ENCODE results near the gene PPP1R26.
"Not testable (repeated sequence)": the region's sequence is repeated elsewhere in the genome, so short reads cannot be mapped to it uniquely, and the experiment has no call there.

PPP1R26 gene, protein sequence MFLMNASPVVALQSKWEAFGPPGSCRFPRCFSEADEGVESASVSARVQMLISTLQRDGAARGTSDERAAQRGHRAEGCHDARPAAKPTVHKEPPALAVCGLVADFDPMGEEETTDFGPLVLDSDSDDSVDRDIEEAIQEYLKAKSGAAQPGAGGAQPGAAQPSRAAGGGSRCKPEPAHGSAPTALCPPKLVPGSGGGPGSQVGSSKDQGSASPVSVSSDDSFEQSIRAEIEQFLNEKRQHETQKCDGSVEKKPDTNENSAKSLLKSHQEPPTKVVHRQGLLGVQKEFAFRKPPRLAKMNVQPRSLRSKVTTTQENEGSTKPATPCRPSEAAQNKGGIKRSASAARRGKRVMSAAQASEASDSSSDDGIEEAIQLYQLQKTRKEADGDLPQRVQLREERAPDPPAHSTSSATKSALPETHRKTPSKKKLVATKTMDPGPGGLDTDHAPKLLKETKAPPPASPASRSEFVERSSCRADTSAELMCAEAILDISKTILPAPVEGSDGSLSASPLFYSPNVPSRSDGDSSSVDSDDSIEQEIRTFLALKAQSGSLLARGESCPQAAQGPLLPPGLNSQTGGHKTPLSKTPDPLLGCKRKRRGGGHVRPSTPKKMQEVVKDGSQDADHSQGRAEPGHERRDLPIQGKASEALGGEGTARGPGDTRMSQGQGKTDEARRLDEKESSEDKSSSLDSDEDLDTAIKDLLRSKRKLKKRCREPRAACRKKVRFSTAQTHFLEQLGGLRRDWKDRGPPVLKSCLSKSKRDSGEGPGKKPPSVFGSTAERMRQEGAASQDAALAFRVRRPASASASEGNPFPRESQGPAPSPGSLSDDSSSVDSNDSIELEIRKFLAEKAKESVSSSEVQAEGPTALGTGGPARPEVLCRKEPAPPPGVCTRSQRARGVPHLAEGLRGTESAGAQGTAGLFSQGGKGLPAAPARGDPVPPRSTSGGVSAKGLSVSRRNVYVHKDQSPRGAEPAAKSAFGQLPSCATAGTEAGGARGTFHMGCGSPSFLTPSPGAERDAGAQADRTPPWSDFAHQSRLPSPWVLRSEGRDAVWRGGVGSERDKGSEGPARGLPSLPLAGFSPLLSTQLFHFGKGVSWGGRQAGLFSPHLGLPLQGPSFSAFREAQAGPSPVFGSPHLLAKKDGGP (N-terminal part only)

DNA sequence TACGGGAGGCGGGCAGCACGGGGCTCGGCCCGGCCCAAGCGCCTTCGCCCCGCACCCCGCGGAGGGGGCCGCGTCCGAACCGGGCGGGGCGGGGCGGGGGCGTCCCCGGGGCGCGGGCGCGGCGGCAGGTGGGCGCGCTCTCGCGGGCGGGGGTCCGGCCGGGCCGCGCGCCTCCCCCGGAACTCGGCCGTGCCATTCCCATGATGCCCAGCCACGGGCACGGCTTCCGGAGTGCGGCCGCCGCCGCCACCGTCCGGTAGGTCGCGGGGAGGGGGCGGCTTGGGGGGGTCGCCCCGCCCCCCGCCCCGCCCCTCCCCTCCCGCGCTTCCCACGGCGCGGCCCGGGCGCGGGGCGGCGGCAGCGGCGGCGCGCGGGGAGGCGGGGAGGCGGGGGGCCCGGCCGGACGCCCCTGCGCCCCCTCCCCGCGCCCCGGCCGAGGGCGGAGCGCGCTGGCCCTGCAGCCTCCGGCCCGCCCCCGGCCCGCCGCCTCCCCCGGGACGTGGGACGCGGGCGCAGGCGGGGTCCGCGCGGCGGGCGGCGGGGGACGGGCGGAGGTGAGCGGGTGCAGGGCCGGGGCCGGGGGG is at the start of gene PPP1R26:
Gene PPP1R26, plus strand, starts transcription at position 314 of the 584 bp plus-strand sequence. CDS start 4,729 bp downstream, outside the sequence.
- DNase-seq (ENCODE audit: low read depth): no peak

DNA sequence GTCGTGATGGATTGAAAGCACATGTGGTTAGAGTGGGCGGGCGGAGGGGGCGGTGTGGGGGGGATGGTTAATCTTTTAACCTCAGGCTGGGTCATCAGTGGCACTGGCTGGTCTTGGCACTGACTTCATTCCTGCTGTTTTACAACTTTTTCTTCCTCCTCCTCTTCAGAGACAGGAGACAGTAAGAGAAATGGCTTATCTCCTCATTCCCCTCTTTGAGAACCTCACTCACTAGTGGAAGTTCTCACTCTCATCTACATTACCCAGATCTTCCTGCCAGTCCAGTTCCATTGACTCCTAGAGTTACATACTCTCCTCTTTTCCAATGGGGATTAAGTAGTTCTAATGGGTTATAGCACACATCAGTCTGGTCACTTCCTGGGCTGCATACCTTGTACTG is 42.3 kb upstream of the PPP1R26 start:
- DNase-seq (ENCODE audit: low read depth): no peak

DNA sequence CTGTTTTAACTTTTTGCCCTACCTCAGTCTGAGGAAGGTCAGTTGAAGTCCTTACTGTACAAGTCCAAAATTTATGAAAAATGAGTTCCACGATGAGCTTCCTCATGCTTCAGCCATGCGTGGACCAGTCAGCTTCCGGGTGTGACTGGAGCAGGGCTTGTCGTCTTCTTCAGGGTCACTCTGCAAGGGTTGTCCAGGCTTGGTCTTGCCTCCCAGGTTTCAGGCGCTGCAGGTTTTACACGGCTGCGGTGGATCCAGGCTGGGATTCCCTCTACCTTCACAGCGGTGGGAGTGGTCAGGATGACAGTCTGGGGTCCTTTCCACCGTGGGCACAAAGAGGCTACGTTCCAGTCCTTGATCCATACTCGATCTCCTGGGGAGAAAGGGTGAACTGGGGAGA is 41.9 kb upstream of the PPP1R26 start:
- DNase-seq (ENCODE audit: low read depth): not testable (repeated sequence)

DNA sequence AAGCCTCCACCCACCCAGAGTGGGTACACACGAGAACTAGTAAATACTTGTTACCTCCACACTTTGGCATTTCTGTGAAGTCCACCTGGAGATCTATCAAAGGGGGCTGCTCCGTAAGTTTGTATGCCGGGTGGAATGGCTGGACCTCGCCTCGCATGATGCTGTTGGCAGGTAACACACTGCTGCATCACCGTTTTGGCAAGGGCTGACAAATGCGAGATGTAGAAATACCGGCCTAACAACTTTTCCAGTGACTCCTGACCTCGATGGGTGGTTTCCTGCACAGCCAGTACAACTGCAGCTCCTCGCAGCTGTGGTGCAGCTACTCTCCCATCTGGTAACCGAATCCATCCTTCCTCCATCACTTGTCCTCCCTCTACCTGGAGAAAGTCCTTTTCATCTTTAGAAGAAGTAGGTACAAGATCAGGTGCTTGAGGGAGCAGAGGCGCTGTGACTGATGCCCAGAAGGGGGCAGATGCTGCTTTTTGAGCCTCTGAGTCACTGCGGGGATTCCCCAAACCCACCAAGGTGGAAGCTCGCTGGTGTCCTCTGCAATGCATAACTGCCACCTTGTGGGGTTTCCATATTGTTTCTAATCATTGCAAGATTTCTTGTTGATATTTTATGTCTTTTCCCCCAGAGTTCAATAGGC is 40.9 kb upstream of the PPP1R26 start:
- DNase-seq (ENCODE audit: low read depth): not testable (repeated sequence)

DNA sequence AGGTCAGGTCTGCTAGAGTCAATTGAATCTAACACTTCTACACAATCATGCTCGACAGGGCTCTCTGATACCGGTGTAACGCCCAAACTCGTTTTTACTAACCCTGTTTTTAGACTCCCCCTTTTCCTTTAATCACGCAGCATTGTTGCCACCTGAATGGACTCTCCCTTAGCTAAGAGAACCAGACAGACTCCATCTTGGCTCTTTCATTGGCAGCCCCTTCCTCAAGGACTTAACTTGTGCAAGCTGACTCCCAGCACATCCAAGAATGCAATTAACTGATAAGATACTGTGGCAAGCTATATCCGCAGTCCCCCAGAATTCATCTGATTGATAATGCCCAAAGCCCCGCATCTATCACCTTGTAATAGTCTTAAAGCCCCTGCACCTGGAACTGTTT is 40.1 kb upstream of the PPP1R26 start:
- not testable (repeated sequence) for DNase-seq (ENCODE audit: low read depth)

DNA sequence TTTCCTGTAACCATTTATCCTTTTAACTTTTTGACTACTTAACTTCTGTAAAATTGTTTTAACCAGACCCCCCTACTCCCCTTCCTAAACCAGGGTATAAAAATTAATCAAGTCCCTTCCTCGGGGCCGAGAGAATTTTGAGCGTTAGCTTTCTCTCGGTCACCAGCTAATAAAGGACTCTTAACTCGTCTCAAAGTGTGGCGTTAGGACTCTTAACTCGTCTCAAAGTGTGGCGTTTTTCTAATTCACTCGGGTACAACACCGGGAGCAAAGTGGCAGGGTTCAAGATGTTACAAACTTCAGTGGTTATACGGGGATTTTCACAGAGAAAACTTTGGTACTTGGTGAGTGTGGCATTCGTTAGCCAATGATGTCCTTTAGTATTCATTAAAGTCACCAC is 39.7 kb upstream of the PPP1R26 start:
- no peak for DNase-seq (ENCODE audit: low read depth)

DNA sequence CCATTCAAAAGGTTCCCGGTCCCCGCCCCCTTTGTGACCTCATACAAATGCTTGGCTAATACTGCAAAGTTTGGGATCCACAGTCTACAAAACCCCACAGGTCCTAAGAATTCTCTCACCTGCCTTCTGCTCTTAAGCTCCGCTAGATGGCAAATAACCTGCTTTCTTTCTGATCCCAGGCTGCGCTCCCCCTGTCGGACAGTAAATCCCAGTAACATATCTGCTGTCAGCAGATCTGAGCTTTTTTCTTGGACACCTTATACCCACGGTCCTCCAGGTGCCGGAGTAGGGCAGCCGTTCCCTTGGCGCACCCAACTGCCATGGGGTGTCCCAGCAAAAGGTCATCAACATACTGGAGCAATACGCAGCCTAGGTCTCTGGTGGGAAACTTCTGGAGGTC is 39.0 kb upstream of the PPP1R26 start:
- DNase-seq (ENCODE audit: low read depth): no peak

DNA sequence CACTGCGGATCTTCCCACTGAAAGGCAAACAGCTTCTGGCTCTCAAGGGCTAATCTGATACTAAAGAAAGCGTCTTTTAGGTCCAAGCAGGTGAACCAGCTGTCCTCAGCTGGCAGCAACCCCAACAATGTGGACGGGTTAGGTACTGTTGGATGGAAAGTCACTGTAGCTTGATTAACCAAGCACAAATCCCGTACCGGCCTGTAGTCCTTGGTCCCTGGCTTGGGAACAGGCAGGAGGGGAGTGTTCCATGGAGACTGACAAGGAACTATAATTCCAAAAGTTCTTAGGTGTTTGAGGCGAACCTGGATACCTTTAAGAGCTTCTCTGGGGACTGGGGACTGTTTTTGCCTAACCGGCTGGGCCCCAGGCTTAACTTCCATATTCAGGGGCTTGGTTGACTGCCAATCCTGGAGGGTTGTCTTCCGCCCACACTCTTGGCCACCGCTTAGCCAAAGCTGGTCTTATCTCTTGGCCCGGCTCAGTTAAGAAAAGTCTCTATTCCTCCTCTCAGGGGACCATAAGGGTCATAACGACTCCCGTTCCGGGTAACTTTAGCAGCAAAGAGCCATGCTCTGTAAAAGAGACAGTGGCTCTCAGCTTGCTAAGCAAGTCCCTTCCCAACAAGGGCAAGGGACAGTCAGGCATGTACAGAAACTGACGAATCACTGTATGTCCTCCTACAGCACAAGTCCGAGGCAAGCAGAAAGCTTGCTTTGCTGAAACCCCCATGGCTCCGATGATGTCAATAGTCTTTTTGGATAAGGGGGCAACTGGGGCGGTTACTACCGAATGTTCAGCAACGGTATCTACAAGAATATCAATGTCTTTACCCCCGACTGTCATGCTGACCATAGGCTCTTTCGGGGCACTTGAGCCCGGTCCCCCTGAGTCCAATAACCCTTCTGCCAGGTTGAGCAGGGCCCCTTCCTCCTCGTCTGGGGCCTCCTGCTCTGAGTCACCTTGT is 38.2 kb upstream of the PPP1R26 start:
- DNase-seq (ENCODE audit: low read depth): not testable (repeated sequence)

DNA sequence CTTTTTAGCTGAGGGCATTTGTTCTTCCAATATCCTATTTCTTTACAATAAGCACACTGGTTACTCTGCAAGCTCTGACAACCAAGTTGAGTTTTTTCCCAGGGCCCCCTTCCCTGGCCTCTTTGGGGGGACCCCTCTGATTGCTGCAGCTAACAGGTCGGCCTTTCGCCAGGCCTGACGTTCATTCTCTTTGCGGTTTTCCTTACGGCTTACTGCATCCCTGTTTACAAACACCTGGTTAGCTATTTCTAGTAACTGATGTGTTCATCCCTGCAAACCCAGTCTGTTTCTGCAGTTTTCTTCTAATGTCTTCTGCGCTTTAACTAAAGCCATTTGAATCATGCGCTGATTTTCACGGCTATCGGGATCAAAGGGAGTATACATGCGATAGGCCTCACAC is 37.5 kb upstream of the PPP1R26 start:
- DNase-seq (ENCODE audit: low read depth): no peak

DNA sequence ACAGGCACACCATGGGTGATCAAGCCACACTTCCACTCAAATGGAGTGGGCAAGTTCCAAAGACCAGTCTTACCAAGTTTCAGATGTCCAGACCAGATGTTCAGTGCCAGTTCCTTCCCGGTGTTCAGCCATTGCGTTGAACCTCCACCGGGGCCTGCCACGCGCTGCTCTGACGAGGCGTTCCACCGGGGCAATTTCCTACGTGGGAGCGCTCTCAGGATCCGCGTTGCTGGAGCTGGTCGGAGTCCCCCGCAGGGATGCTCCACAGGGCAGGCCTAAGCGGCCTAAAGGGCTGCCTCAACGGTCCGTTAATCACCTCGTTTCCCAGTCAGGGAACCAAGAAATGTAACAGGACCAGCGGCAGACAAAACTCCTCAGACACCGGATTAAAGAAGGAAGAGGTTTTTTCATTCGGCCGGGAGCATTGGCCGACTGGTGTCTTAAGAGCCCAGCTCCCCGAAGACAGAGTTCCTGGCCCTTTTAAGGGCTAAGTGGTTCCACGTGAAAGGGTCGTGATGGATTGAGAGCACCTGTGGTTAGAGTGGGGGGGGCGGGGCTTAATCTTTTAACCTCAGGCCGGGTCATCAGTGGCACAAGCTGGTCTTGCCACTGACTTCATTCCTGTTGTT is 35.7 kb upstream of the PPP1R26 start:
- no peak for DNase-seq (ENCODE audit: low read depth)

DNA sequence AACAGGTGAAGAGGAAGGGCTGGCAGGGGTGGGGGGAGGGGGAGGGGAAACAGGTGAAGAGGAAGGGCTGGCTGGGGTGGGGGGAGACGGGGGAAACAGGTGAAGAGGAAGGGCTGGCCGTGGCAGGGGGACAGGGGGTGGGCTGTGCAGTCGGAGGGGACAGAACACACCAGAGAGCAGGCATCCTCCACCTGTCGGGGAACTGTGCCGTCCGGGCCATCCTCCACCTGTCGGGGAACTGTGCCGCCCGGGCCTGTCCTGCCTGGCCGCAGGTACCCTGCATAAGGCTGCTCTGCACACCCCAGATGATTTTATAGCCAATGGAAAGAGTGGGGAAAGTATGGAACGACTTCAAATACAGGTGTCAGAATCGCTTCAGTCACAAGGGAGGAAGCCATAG is 32.5 kb upstream of the PPP1R26 start:
- no peak for DNase-seq (ENCODE audit: low read depth)

DNA sequence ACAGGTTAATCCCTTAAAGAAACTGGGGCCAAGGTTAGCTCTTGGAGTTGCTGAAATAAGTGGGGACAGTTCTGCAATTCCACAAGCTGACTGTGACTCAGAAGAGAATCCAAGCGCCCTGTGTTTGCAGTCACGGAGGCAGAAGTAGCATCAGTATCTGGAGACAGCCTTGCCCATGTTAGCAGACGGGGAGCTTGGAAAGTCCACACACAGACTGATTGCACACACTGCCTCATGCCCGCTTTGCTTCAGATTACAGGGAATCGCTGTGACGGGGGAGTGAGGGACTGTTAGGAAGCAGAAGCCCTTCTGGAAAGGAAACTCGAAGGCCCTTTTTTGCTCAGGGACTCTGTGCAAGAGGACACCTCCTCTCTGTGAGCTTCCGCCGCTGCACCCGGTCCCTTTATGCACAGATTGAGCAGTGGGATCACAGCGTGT is 30.9 kb upstream of the PPP1R26 start:
- DNase-seq (ENCODE audit: low read depth): no peak

DNA sequence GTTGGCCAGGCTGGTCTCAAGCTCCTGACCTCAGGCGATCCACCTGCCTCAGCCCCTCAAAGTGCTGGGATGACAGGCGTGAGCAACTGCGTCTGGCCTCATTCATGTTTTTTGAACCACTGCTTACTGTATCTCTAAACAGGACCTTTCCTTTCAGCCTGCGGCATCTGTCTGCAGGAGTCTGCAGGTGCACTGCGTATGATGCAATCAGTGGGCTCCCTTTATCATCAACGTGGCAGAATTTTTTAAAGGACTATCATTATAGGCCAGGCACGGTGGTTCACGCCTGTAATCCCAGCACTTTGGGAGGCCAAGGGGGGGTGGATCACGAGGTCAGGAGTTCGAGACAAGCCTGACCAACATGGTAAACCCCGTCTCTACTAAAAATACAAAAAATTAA is 30.1 kb upstream of the PPP1R26 start:
- DNase-seq (ENCODE audit: low read depth): not testable (repeated sequence)

DNA sequence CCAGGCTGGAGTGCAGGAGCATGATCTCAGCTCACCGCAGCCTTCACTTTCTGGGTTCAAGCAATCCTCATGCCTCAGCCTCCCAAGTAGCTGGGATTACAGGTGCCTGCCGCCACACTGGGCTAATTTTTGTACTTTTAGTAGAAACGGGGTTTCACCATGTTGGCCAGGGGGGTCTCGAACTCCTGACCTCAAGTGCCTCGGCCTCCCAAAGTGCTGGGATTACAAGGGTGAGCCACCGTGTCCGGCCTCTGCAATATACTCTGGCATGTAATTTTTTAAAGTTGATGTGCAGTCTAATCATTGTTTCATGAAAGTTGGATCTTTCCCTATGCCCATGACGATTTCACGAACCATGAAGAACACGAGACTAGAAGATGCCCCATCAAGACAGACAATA is 28.6 kb upstream of the PPP1R26 start:
- DNase-seq (ENCODE audit: low read depth): no peak

DNA sequence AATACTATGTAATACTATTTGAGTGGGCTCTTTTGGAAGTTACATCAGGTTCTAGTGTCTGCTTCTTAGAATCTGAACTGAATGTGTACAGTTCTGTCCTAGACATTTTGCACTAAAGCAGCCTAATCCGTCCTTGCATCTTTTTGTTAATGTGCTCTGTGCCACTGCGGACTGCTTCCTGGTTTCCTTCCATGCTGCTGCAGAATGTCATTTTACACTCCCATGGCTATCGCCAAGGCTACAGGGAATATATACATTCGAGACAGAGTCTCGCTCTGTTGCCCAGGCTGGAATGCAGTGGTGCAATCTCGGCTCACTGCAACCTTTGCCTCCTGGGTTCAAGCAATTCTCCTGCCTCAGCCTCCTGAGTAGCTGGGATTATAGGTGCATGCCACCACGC is 27.7 kb upstream of the PPP1R26 start:
- DNase-seq (ENCODE audit: low read depth): not testable (repeated sequence)

DNA sequence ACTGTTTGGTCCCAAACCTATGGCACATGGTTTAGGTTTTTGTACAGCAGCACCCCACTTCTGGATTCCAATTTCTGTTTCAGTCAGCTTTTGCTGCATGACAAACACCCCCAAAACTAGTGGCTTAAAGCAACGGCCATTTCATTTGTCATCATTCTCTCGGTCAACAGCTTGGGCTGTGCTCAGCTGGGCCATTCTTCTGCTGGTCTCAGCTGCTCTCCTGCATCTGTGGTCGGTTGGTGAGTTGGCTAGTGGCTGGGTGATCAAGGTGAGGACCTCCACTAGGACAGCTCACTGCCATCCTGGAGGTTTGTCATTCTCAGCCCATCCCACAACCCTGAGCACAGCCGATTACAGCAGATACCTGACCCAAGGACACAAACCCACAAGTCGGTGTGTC is 24.8 kb upstream of the PPP1R26 start:
- DNase-seq (ENCODE audit: low read depth): no peak

DNA sequence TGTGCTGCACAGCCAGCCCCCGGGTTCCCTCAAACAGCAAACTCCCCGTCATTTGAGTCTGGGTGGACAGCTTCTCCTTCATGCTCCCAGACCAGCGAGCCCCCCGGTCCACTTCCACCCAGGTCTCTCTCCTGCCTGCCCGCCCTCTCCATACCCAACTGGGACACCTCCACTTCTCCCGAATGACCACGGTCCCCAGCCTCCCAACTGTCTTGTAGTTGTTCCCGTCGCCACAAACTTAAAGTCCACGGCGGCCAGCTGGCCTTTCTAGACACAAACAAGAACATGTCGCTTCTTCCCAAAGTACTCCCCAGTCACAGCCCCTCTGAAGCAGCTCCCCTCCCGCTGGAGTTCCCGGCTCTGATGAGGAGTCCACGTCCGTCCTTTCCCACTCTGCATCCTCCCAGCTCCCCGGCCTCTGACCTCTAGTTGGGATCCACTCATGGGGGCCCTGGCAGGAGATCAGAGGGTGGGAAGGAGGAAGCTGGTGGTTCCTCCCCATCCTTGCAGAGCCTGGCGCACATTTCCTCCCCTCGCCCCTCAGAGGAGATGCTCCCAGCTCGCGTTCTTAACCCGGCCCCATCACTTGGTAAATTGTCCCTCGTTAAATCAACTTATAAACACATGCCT is 24.1 kb upstream of the PPP1R26 start:
- DNase-seq (ENCODE audit: low read depth): no peak

DNA sequence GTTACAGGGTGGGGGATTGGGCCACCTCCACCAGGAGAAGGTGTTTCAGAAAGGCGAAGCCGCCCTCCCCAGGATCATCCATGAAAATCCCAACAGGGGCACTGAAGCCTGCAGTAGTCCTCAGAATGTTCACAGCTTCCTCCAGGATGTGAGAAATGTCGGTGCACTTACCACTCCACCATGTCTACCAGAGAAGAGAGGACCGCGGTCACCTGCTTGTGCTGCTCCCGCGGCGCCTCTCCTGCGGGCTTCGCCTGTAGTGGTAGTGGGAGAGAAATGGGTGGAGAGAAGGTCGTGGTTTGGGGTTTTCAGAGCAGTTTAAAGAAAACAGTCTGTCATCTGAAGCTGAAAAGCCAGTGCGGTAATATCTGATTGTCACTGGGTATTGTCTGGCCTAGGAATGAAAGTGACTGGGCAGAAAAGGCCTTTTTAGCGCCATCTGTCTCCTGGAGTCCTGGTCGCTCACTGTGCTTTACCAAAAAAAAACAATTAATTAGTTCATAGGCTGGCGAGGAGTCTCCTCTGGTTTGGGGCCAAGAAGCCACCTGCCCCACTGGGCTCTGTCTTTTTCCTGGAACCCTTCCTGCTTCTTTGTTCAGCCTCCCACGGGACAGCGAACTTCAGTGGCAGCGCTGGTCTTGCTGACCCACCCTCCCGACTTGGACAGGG is 23.0 kb upstream of the PPP1R26 start:
- DNase-seq (ENCODE audit: low read depth): no peak

DNA sequence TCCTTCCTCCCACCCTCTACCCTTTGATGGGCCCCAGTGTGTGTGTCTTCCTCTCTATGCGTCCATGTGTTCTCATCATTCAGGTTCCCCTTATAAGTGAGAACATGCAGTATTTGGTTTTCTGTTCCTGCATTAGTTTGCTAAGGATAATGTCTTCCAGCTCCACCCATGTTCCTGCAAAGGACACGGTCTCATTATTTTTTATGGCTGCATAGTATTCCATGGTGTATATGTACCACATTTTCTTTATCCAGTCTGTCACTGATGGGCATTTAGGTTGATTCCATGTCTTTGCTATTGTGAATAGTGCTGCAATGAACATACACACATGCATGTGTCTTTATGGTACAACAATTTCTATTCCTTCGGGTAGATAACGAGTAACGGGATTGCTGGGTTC is 21.1 kb upstream of the PPP1R26 start:
- not testable (repeated sequence) for DNase-seq (ENCODE audit: low read depth)
